Natural killer cell treated with Interleukin-12 subunit alpha and Interleukin-12 subunit beta and Interleukin-15 and Interleukin-18, amount 100 ng/mL, for 72 hours (primary cell): ENCODE results near the gene IFNGR1. TPM values are rescaled to one million over a fixed set of nuclear protein-coding genes. Genes with fewer than 3 reads are reported as not detected.
A peak's percentile ranks its signal among the peaks of the same experiment; 100 is the strongest.

Experiments used
- ATAC-seq, 2 donors: fragments of 150-1000 bp; cut with Tn5 transposase in 1 of 2; sonication (Bioruptor Pico), chemical (Tn5 transposase) in 1 of 2; 2 replicates each; pipeline ENCODE4 v1.10.0; 2021
- DNase-seq: peaks from one replicate; pipeline ENCODE4 v3.0.0; 2022; ENCODE audit warnings: low spot score
- H3K27ac Mint-ChIP-seq, 2 donors: 1 replicate in 1 of 2; 2 replicates in 1 of 2; pipeline ENCODE4 v1.8.0; 2022; ENCODE audit warnings: mixed read lengths in 2 of 2, mild to moderate bottlenecking in 1 of 2, moderate library complexity in 1 of 2
- H3K27me3 Mint-ChIP-seq, 2 donors: 1 replicate in 1 of 2; 2 replicates in 1 of 2; pipeline ENCODE4 v1.8.0; 2022; ENCODE audit warnings: mixed read lengths in 2 of 2
- H3K36me3 Mint-ChIP-seq: one replicate; pipeline ENCODE4 v1.8.0; 2022; ENCODE audit warnings: mixed read lengths
- H3K4me1 Mint-ChIP-seq, 2 donors: 1 replicate in 1 of 2; 2 replicates in 1 of 2; pipeline ENCODE4 v1.8.0; 2022; ENCODE audit warnings: low read depth in 2 of 2, mixed read lengths in 2 of 2, mild to moderate bottlenecking in 1 of 2
- H3K4me3 Mint-ChIP-seq: one replicate; pipeline ENCODE4 v1.8.0; 2022; ENCODE audit warnings: mixed read lengths
- H3K9me3 Mint-ChIP-seq: 2 replicates; pipeline ENCODE4 v1.8.0; 2022; ENCODE audit warnings: mixed read lengths
- total RNA-seq, 2 donors: library from RNA; stranded (reverse); gene quantifications; one replicate each; pipeline ENCODE4 v1.2.3, GENCODE V29; 2022

IFNGR1 gene
- total RNA-seq, 2 donors from 2014 or later = 19.8 to 31.9 TPM

- Mint-ChIP-seq H3K4me1 (peaks cover 2 to 12% of the 10 kb centered on the region in 2 donors), H3K9me3 (peaks cover 3% of the 10 kb centered on the region), H3K27ac (no peak overlapping the region), H3K27me3 (peaks cover 14% of the 10 kb centered on the region in 2 donors), H3K4me3 (no peak overlapping the region), H3K36me3 (peaks cover 17% of the 10 kb centered on the region)
- ATAC-seq = no peak
- DNase-seq = no peak
Observed at GRCh38 chr6:137171824-137172733, 47.1 kb downstream of the IFNGR1 start.

DNA sequence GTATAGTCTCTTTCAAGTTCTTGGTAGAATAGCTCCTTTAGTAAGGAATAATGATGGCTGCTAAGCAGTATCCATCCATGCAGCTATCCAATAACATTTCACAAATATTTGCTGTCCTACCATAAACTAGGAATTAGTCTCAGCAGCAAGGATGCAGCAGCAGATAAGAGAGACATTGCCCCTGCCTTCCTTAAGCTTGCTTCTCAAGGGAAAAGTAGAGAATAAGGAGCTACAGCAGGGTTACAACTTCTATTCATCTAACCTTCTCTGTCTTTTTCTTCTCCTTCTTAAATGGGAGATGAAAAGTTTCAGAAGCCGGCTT is 48.2 kb downstream of the IFNGR1 start:
- peaks cover 3% of the 10 kb centered on the region for H3K9me3 Mint-ChIP-seq

GRCh38 chr6:137170266-137171052 is 48.7 kb downstream of the IFNGR1 start:
- peaks cover 12 to 23% of the 10 kb centered on the region in 2 donors for H3K4me1 Mint-ChIP-seq
- H3K27me3 Mint-ChIP-seq = peaks cover 14 to 17% of the 10 kb centered on the region in 2 donors
- H3K9me3 Mint-ChIP-seq = peaks cover 3% of the 10 kb centered on the region
- no peak overlapping the region for H3K27ac Mint-ChIP-seq
- DNase-seq (no peak), ATAC-seq (no peak)
- H3K36me3 Mint-ChIP-seq = peaks cover 25% of the 10 kb centered on the region
- no peak overlapping the region for H3K4me3 Mint-ChIP-seq

More for the DNA sequence above, 48.2 kb downstream of the IFNGR1 start:
- Mint-ChIP-seq H3K4me1 (peaks cover 7 to 19% of the 10 kb centered on the region in 2 donors), H3K27me3 (peaks cover 14 to 17% of the 10 kb centered on the region in 2 donors), H3K36me3 (peaks cover 23% of the 10 kb centered on the region), H3K27ac (no peak overlapping the region), H3K4me3 (no peak overlapping the region)
- no peak for DNase-seq
- no peak for ATAC-seq

DNA sequence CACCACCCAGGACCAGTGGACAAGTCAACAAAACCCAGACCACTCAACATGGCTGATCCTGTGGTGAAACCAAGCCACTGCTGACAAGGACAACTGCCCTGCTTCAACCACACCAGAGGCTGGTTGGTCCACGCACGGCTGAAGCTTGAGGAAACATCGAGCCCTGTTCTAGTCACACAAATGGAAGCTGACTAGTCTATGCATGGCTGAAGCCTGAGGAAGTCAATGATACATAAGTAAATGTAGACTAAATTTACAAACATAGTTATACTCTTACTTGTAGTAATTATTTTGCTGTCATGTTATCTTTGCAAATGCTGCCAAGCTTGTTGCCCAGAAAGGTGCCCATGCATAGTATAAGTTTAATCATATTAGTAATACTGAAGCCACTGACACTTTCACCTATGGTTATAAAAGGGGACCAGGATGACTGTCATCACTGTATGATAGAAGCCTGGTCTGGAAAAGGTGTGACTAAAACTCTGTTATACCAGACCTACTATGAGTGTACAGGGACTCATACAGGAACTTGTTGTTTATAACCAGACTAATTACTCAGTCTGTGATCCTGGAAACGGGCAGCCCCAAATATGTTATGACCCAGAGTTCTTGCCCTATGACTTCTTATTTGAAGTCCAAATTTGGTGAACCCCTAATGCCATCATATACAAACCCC is 51.3 kb downstream of the IFNGR1 start:
- peaks cover 14 to 20% of the 10 kb centered on the region in 2 donors for H3K27me3 Mint-ChIP-seq
- peak overlapping the region; percentile 13 to 47 for H3K27ac Mint-ChIP-seq
- peaks cover 9% of the 10 kb centered on the region for H3K9me3 Mint-ChIP-seq
- peaks cover 40% of the 10 kb centered on the region for H3K36me3 Mint-ChIP-seq
- H3K4me3 Mint-ChIP-seq = peak overlapping the region; percentile 11
- DNase-seq = no peak
- H3K4me1 Mint-ChIP-seq = peaks cover 32 to 41% of the 10 kb centered on the region in 2 donors
- peak; percentile 73 to 75 for ATAC-seq

DNA sequence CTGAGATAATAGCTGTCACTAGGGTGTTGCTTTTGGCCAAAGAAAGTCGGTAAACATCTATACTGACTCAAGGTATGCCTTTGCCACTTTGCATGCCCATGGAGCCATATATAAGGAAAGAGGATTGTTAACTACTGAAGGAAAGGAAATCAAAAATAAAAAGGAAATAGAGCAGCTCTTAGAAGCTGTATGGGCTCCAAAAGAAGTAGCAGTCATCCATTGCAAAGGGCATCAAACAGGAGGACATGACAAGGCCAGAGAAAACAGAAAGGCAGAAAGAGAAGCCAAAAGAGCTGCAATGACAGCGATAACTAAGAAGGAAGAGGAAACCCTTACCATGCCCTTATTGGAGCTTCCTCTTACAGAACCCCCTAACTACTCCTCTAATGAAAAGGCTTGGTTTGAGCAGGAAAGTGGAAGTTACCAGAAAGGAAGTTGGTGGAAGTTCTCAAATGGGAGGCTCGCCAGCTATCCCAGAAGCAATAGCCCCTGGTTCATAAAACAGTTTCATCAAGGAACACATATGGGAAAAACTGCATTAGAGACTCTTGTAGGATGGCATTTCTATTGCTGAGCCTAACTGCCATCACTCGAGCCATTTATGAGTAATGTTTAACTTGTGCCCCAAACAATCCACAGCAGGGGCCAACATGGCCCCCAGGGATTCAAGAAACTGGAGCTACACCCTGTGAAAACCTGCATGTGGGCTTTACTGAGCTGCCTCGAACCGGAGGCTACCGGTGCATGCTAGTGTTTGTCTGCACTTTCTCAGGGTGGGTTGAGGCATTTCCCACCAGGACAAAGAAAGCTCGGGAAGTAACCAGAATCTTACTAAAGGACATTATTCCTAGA is 52.7 kb downstream of the IFNGR1 start:
- Mint-ChIP-seq H3K9me3 (peaks cover 9% of the 10 kb centered on the region), H3K27me3 (peaks cover 14 to 23% of the 10 kb centered on the region in 2 donors), H3K27ac (peak overlapping the region; percentile 46 to 52), H3K4me1 (peaks cover 32 to 41% of the 10 kb centered on the region in 2 donors), H3K4me3 (peak overlapping the region; percentile 70), H3K36me3 (peaks cover 40% of the 10 kb centered on the region)
- ATAC-seq (no peak), DNase-seq (no peak)

DNA sequence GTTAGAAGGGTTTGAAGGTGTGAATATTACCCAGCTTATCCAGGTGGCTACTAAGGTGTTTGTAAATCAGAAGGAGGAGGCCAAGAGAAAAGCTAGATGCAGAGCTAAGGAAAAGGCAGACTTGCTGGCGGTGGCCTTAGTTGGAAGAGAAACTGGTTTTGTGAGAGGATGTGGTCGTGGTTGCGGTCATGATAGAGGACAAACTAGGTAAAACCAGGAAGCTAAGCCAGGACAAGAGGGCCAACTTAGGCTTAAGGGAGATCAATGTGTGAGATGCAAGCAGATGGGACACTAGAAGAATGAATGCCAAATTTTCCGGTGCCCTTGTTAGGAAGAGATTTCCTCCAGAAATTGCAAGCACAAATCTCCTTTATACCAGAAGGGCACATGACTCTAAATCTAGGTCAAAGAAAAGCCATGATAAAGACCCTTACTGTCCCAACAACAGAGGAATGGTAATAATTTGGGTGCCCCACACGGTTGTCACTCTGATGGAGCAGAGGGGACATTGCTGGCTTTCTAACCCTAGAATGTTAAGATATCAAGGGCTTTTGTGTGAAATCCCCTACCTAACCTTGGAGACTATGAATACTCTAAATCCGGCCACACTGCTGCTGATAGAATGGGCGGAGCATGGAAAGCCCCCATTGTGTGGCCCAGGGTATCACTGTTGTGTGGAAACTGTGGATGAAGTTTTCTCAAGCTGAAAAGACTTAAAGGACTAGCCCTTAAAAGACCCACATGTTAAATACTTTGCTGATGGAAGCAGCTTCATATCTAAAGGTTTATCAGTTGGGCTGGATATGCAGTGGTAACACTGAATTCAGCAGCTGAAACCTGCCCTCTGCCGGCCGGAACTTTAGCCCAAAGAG is 53.6 kb downstream of the IFNGR1 start:
- Mint-ChIP-seq H3K27ac (peak overlapping the region; percentile 46 to 52), H3K4me3 (peak overlapping the region; percentile 70), H3K27me3 (peaks cover 22 to 25% of the 10 kb centered on the region in 2 donors), H3K4me1 (peaks cover 32 to 47% of the 10 kb centered on the region in 2 donors), H3K36me3 (peaks cover 46% of the 10 kb centered on the region), H3K9me3 (peaks cover 9% of the 10 kb centered on the region)
- peak; percentile 74 for DNase-seq
- ATAC-seq = peak; percentile 64 to 78

- peak overlapping the region; percentile 32 for H3K4me3 Mint-ChIP-seq
- H3K4me1 Mint-ChIP-seq = peaks cover 35 to 47% of the 10 kb centered on the region in 2 donors
- ATAC-seq (no peak), DNase-seq (no peak)
- peak overlapping the region; percentile 46 to 52 for H3K27ac Mint-ChIP-seq
- H3K9me3 Mint-ChIP-seq = peaks cover 6% of the 10 kb centered on the region
- H3K36me3 Mint-ChIP-seq = peaks cover 41% of the 10 kb centered on the region
- peaks cover 8 to 22% of the 10 kb centered on the region in 2 donors for H3K27me3 Mint-ChIP-seq
Observed at GRCh38 chr6:137163732-137164318, 55.4 kb downstream of the IFNGR1 start.

DNA sequence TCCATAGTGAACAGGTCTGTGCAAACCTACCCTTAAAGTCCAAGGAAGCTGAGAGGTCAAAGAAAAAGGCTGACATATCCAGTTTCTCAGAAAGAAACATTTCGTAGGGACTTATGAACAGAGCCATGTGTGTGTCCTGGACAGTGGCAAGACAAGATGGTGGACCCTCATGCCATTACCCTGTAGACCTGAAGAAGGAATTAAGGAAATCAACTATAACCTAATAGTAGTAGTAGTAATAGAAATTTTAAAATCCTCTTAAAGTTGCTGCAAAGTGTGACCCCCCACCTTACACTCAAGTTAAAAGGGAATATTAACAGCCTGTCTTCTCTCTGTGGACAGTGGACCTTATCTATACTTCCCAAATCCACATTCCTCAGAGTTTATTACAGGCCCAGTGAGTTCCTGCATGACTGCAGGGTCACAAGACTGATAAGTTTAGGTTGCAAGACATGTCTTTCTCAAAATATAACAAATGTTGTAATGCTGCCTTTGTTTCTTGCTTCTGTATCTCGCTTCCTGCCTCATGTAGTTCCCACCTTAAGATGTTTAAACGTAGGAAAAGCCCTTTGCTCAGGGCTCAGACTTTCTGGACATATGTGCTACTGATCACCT is 56.4 kb downstream of the IFNGR1 start:
- Mint-ChIP-seq H3K27ac (no peak overlapping the region), H3K36me3 (peaks cover 40% of the 10 kb centered on the region), H3K27me3 (peaks cover 8 to 22% of the 10 kb centered on the region in 2 donors), H3K9me3 (peaks cover 6% of the 10 kb centered on the region), H3K4me1 (peaks cover 38 to 42% of the 10 kb centered on the region in 2 donors), H3K4me3 (no peak overlapping the region)
- DNase-seq = no peak
- no peak for ATAC-seq

DNA sequence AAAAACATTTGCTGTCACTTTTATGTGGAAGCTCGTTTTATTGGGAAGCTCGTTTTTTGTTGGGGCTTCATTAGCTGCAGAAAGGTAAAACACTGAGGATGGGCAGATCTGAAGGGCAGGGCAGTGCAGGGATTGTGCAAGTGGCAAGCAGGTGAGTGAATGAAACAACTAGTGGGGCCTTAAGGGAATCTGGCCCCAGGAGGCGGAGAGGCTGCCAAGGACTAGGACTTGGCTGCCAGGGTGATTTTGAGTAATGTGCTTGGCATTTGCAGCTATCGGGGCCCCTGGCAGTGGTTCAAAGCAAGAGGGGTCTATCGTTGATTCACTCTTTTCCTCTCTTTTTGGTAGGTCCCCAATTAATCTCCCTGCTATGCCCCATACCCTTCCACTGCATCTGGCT is 57.2 kb downstream of the IFNGR1 start:
- ATAC-seq (no peak), DNase-seq (no peak)
- Mint-ChIP-seq H3K4me1 (peaks cover 34 to 36% of the 10 kb centered on the region in 2 donors), H3K4me3 (no peak overlapping the region), H3K27me3 (peaks cover 8 to 22% of the 10 kb centered on the region in 2 donors), H3K36me3 (peaks cover 37% of the 10 kb centered on the region), H3K27ac (no peak overlapping the region), H3K9me3 (peaks cover 6% of the 10 kb centered on the region)

DNA sequence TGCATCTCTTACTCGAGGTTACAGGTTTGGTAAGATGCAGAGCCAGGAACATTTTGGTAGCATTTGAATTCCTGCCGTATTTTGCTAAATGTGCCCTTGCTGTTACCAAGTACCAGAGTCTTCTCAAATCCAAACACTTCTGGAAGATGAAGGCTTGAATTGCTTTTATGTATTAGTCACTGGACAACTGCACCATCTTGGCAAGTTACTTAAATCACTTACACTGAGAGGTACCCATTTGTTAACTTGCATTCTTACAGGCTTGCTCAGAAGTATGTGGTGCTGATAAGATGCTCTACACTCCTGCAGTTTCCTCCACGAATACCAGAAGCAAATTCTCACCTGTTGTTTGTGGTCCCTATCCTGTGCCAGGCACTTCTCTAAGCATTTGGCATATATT is 58.4 kb downstream of the IFNGR1 start:
- Mint-ChIP-seq H3K27ac (no peak overlapping the region), H3K9me3 (peaks cover 6% of the 10 kb centered on the region), H3K27me3 (peaks cover 8 to 19% of the 10 kb centered on the region in 2 donors), H3K4me1 (peaks cover 37% of the 10 kb centered on the region in 2 donors), H3K4me3 (no peak overlapping the region), H3K36me3 (peaks cover 32% of the 10 kb centered on the region)
- no peak for ATAC-seq
- no peak for DNase-seq

DNA sequence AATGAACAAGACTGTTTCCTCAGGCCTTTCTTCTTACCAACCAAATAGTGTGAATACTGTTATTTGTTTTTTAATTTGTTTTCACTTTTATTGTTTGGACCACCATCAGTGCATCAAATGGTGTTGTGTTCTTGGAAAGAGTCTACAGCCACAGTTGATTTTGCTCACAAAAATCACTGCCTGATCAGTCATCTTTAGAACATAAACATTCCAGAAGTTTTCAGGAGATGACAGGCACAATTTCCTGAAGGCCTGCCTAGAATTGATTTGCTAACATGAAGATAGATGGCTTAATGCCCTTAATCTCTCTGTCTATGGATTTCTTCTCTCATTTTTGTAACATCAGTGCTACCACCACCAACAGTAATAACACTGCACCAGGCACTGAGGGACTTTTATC is 59.3 kb downstream of the IFNGR1 start:
- Mint-ChIP-seq H3K27ac (peak overlapping the region in 1 of 2 donors; percentile 10), H3K4me3 (no peak overlapping the region), H3K4me1 (peaks cover 34 to 35% of the 10 kb centered on the region in 2 donors), H3K27me3 (peaks cover 8 to 19% of the 10 kb centered on the region in 2 donors), H3K9me3 (peaks cover 6% of the 10 kb centered on the region), H3K36me3 (peaks cover 31% of the 10 kb centered on the region)
- DNase-seq (no peak), ATAC-seq (no peak)
